Measurements from ENCODE around the gene KIRREL3. TPM values are rescaled to one million over a fixed set of nuclear protein-coding genes. Genes with fewer than 3 reads are reported as not detected.

Gene KIRREL3
- total and polyA plus RNA-seq, 2 donors (not counting 3 experiments of a cell fraction or from before 2014, with no cell fraction given): not detected

- Histone ChIP-seq H3K27ac (ENCODE audit: insufficient read depth, low read depth, low read length) (no peak overlapping the region), H3K9me1 (replicated peaks; ENCODE audit: control insufficient read depth, extremely low read depth, insufficient read depth, low read length) (no peaks in the 10 kb centered on the region), H3K4me1 (ENCODE audit: control insufficient read depth, extremely low read depth, insufficient read depth, low read length) (no peaks in the 10 kb centered on the region), H3K9me3 (replicated peaks; ENCODE audit: control insufficient read depth, insufficient read depth, low read length) (no peaks in the 10 kb centered on the region), H3K4me3 (replicated peaks in 1 of 3; ENCODE audit: insufficient read depth in 1 of 3, low read depth in 1 of 3, low read length in 3 of 3) (no peak overlapping the region), H3K79me2 (ENCODE audit: control insufficient read depth, insufficient read depth, low read length) (no peaks in the 10 kb centered on the region), H3K36me3 (ENCODE audit: control insufficient read depth in 2 of 2, extremely low read depth in 1 of 2, insufficient read depth in 2 of 2, low read length in 2 of 2) (no peaks in the 10 kb centered on the region), H2AFZ (ENCODE audit: low read depth, low read length) (no peak overlapping the region), H4K20me1 (replicated peaks; ENCODE audit: control insufficient read depth, extremely low read depth, insufficient read depth, low read length) (no peaks in the 10 kb centered on the region), H3K27me3 (ENCODE audit: control insufficient read depth in 2 of 2, insufficient read depth in 2 of 2, low read length in 2 of 2) (no peaks in the 10 kb centered on the region), H3K4me2 (ENCODE audit: insufficient read depth, low read length) (no peak overlapping the region), H3K9ac (replicated peaks; ENCODE audit: extremely low read depth, insufficient read depth, low read length) (no peak overlapping the region)
- BruUV-seq (replicated peaks): no TSS peak
- TF ChIP-seq GATA2 (IDR thresholded peaks at IDR 0.05; ENCODE audit: insufficient read depth, insufficient read length, low read depth, low read length) (no peak), JUN (IDR thresholded peaks at IDR 0.05; ENCODE audit: borderline replicate concordance, insufficient read depth, insufficient read length, low read depth) (no peak)
- TF ChIP-seq, protein P1, sequence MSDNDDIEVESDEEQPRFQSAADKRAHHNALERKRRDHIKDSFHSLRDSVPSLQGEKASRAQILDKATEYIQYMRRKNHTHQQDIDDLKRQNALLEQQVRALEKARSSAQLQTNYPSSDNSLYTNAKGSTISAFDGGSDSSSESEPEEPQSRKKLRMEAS (IDR thresholded peaks at IDR 0.05; ENCODE audit: insufficient read depth, insufficient read length): no peak
- no peak for FAIRE-seq
- no peak for DNase-seq (ENCODE audit: low read depth, low spot score)
- ChIA-PET POLR2A (no interaction called here), CTCF (no interaction called here)
- intact Hi-C loops (cut with micrococcal nuclease) (no loop called here), dilution Hi-C loops (cut with MboI; ENCODE audit: extremely low pct_ligation_motif_present, low sequenced_read_pairs) (no loop called here)
Observed at GRCh38 chr11:126766440-126766839, 234.1 kb downstream of the KIRREL3 start.

DNA sequence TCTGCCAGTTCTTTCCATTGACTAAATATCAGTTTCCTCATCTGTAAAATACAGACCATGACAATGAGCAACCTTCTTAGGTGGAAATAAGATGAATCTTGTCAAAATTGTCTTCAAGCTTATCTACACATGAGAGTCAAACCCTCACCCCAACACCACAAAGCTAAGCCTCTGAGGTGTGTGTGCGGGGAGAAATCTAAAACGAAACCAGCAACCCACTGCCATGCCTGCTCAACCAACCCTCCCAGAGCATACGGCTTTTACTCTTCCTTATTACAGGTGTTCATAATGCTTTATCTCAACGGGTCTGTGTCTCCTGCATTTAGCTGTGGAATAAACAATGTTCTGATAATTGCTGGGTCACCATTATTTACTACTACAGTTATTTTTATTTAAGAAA, 235.4 kb downstream of the KIRREL3 start:
- Histone ChIP-seq H4K20me1 (replicated peaks; ENCODE audit: control insufficient read depth, extremely low read depth, insufficient read depth, low read length) (no peaks in the 10 kb centered on the region), H3K79me2 (ENCODE audit: control insufficient read depth, insufficient read depth, low read length) (no peaks in the 10 kb centered on the region), H3K4me1 (ENCODE audit: control insufficient read depth, extremely low read depth, insufficient read depth, low read length) (no peaks in the 10 kb centered on the region), H3K27ac (ENCODE audit: insufficient read depth, low read depth, low read length) (no peak overlapping the region), H3K36me3 (ENCODE audit: control insufficient read depth in 2 of 2, extremely low read depth in 1 of 2, insufficient read depth in 2 of 2, low read length in 2 of 2) (no peaks in the 10 kb centered on the region), H3K9ac (replicated peaks; ENCODE audit: extremely low read depth, insufficient read depth, low read length) (no peak overlapping the region), H3K4me3 (replicated peaks in 1 of 3; ENCODE audit: insufficient read depth in 1 of 3, low read depth in 1 of 3, low read length in 3 of 3) (no peak overlapping the region), H3K4me2 (ENCODE audit: insufficient read depth, low read length) (no peak overlapping the region), H3K9me1 (replicated peaks; ENCODE audit: control insufficient read depth, extremely low read depth, insufficient read depth, low read length) (no peaks in the 10 kb centered on the region), H2AFZ (ENCODE audit: low read depth, low read length) (no peak overlapping the region), H3K27me3 (ENCODE audit: control insufficient read depth in 2 of 2, insufficient read depth in 2 of 2, low read length in 2 of 2) (no peaks in the 10 kb centered on the region), H3K9me3 (replicated peaks; ENCODE audit: control insufficient read depth, insufficient read depth, low read length) (no peaks in the 10 kb centered on the region)
- DNase-seq (ENCODE audit: low read depth, low spot score): no peak
- TF ChIP-seq POLR2AphosphoS5 (IDR thresholded peaks at IDR 0.05; ENCODE audit: insufficient read depth, low read depth, low read length) (no peak), MYC (IDR thresholded peaks at IDR 0.05; ENCODE audit: low read depth, low read length) (no peak), EZH2 (IDR thresholded peaks at IDR 0.05; ENCODE audit: borderline replicate concordance, low read depth, low read length, severe bottlenecking) (no peak), JUN (IDR thresholded peaks at IDR 0.05; ENCODE audit: borderline replicate concordance, insufficient read depth, insufficient read length, low read depth) (no peak)
- BruUV-seq (replicated peaks): no TSS peak
- no peak for FAIRE-seq
- CTCF ChIA-PET: no interaction called here
- POLR2A ChIA-PET: no interaction called here
- dilution Hi-C loops (cut with MboI; ENCODE audit: extremely low pct_ligation_motif_present, low sequenced_read_pairs): no loop called here
- intact Hi-C loops (cut with micrococcal nuclease): no loop called here

Data from endothelial cell of umbilical vein (primary cell).